GM18508 (cell line): Measurements from ENCODE around the gene TMPRSS12.
"Not testable (repeated sequence)": the region's sequence is repeated elsewhere in the genome, so short reads cannot be mapped to it uniquely, and the experiment has no call there.

ENCODE experiments used
- ATAC-seq: cut with Tn5 transposase; IDR thresholded peaks from one replicate; pipeline ENCODE4 v1.9.1; 2021; ENCODE audit warnings: moderate number of reproducible peaks; ENCODE audit not compliant: insufficient read depth, unreplicated experiment

The TMPRSS12 gene, protein sequence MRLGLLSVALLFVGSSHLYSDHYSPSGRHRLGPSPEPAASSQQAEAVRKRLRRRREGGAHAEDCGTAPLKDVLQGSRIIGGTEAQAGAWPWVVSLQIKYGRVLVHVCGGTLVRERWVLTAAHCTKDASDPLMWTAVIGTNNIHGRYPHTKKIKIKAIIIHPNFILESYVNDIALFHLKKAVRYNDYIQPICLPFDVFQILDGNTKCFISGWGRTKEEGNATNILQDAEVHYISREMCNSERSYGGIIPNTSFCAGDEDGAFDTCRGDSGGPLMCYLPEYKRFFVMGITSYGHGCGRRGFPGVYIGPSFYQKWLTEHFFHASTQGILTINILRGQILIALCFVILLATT

DNA sequence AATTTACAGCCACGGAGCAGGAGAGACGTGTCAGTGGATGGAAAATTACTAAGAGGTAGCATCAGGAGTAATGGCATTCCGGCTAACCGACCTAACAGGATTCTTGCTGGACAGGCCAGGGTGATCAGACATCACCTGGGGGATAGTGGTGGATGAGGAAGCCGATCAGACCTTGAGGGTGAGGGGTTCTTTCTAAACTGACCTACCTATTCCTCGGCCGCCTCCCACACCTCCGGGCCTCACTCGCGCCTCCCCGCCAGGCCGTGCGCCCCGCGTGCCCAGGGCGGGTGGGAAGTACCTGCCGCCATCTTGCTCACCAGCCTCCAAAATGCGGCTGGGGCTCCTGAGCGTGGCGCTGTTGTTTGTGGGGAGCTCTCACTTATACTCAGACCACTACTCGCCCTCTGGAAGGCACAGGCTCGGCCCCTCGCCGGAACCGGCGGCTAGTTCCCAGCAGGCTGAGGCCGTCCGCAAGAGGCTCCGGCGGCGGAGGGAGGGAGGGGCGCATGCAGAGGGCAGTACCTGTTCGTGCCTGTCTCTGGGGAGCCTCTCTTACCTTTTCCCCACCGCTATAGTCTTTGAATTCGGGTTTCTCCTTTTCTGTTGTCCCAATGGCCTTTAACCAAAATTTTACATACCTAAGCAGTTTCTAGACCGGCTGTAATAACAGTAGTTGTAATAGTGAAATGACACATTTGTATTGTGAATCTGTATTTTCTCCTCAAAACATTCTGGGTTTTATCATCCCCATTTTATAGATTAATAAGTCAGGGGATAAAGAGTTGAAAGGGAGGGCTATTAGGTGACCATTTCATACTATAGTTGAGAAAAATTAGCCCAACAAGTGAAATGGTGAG lies at the start of gene TMPRSS12:
Gene TMPRSS12, plus strand, starts transcription at position 290 of the 857 bp plus-strand sequence. Its CDS starts 39 bp downstream, at position 329.
- no peak for ATAC-seq

DNA sequence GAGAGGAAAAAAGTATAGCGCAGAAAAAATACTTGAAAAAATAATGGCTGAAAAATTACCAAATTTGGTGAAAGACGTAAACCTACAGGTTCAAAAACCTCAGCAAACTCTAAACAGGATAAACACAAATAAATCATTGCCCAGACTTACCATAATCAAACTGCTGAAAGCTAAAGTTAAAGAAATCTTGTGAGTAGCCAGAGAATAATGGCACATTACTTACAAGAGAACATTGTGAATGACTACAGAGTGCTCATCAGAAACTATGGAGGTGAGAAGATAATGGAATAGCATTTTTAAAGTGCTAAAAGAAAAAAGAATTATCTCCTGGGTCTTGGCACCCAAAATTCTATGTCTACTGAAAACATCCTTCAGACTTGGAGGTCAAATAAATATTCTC lies 42.8 kb upstream of the TMPRSS12 start:
- ATAC-seq: no peak

DNA sequence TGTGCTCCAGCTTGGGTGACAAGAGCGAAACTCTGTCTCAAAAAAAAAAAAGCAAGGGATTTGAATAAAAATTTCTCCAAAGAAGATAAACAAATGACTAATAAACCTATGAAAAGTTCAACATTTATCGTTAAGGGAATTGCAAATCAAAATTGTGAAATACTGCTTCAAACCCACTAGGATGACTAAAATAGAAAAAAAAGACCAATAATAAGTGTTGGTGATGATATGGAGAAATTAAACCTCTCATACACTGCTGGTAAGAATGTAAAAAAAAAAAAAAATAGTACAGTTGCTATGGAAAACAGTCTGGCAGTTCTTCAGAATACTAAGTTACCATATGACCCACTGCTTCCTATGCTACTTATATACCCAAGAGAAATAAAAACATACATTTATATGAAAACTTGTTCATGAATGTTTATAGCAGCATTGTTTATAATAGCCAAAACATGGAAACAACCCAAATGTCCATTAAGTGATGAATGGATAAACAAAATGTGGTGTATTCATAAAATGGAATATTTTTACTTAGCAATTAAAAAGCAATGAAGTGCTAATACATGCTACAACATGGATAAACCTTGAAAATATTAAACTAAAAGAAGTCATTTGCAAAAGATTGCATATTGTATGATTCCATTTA lies 39.4 kb upstream of the TMPRSS12 start:
- no peak for ATAC-seq

DNA sequence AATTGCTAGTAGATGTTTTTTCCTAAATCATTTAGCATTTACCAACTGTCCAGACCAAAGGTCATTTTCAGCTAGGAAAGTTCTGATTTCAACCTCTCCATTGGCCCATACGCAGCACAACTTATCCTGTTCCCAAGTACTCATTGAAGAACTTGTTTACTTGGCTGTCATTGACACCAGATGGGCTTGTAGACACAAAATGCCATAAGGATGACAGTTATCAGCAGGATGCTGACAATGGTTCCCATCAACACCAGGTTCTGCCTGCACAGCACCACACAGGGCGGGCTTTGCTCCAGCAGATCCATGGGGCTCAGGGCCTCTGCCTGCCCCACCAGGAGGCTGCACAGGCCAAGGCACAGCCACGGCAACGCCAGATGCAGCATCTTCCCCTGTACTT lies 36.5 kb upstream of the TMPRSS12 start:
- ATAC-seq: no peak

DNA sequence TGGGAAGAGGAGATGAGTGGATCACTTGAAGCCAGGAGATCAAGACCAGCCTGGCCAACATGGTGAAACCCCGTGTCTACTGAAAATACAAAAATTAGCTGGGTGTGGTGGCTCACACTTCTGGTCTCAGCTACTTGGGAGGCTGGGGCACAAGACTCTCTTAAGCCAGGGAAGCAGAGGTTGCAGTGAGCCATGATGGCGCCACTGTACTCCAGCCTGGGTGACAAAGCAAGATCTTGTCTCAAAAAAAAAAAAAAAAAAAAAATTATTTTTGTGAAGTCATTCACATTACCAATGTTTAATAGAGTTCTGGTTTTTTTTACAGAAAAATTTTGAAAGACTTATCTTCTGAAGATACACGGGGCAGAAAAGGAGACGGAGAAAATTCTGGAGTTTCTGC lies 33.6 kb upstream of the TMPRSS12 start:
- ATAC-seq: not testable (repeated sequence)

DNA sequence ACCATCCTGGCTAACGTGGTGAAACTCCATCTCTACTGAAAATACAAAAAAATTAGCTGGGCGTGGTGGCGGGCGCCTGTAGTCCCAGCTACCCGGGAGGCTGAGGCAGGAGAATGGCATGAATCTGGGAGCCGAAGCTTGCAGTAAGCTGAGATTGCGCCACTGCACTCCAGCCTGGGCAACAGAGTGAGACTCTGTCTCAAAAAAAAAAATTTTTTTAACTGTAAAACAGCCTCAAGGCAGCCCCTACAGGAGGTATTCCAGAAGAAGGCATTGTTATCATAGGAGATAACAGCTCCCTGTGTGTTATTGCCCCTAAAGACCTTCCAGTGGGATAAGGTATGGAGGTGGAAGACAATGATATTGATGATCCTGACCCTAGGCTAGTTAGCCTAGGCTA lies 27.8 kb upstream of the TMPRSS12 start:
- not testable (repeated sequence) for ATAC-seq

DNA sequence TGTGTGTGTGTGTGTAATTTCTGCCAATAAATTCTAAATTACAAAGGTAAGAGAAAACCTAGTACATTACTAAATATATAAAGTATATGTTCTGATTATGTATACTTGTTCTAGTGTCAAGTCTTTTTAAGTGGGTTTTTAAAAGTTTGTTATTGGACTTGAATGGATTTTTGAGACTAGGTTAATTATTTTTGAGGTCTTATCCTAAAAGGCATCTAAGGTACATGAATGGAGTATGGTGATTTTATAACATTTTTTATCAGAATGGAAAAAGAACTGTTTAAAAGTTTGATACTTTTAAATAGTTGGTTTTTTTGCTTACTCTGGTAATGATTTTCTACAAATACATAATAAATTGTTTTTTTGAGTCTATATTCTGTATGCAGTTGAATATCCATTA lies 22.5 kb upstream of the TMPRSS12 start:
- ATAC-seq: no peak

DNA sequence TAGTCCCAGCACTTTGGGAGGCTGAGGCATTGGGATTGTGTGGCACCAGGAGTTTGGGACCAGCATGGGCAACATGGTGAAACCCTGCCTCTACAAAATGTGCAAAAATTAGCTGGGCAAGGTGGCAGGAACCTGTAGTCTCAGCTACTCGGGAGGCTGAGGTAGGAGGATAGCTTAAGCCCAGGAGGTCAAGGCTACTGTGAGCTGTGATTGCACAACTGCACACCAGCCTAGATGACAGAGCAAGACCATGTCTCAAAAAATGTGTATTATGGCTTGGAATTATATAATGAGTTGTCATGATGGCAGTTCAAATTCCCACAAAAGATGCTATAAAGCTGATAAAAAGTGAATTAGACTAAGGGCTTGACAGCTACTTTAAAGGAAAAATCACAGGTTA lies 20.6 kb upstream of the TMPRSS12 start:
- no peak for ATAC-seq

DNA sequence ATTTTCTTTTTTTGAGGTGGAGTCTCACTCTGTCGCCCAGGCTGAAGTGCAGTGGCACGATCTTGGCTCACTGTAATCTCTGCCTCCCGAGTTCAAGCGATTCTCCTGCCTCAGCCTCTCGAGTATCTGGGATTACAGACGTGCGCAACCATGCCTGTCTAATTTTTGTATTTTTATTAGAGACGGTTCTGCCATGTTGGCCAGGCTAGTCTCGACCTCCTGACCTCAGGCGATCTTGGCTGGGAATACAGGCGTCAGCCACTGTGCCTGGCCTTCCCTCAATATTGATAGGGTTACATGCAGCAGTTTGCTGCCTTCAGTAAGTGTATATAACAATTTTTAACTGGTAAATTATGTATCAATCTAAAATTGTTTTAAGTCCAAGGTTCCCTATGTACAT lies 19.0 kb upstream of the TMPRSS12 start:
- ATAC-seq: not testable (repeated sequence)

DNA sequence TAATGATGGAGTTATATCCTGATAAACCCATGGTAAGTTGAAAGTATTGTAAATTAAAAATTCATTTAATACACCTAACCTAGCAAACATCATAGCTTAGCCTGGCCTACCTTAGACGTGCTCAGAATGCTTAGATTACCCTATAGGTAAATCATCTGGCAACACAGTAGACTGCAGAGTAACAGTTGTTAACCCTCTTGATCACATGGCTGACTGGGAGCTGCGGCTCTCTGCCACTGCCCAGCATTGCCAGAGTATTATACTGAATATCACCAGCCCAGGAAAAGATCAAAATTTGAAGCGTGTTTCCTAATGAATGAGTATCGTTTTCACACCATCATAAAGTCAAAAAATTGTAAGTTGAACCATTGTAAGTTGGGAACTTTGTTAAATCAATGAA lies 17.8 kb upstream of the TMPRSS12 start:
- ATAC-seq: no peak

DNA sequence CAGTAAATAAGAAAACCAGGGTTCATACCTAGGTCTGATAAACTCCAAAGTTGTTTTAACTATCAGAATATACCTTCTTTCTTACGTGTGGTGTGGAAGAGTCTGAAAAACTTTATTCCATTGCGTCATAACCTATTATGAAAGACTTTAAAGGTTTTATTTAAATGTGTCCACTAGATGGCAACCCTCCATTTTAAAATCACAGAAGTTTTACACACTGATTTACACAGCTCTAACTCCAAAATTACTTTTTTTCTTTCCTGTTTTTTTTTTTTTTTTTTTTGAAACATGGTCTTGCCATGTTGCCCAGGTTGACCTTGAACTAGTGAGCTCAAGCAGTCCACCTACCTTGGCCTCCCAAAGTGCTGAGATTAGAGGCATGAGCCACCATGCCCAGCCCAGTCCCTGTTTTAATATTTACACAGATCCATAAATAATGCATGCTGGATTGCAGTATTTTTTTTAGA lies 17.3 kb upstream of the TMPRSS12 start:
- no peak for ATAC-seq

DNA sequence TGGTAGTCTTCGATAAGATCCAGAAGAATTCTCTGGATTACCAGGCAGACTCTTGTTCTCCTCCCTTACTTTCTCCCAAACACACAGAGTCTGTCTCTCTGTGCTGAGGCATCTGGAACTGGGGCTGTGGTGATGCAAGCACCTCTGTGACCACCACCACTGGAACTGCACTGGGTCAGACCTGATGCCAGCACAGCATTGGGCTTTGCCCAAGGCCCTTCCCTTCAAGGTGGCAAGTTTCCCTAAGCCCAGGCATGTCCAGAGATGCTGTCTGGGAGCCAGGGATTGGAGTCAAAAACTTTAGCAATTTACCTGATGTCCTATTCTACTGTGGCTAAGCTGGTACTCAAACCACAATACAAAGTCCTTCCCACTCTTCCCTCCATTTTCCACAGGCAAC lies 14.6 kb upstream of the TMPRSS12 start:
- no peak for ATAC-seq

DNA sequence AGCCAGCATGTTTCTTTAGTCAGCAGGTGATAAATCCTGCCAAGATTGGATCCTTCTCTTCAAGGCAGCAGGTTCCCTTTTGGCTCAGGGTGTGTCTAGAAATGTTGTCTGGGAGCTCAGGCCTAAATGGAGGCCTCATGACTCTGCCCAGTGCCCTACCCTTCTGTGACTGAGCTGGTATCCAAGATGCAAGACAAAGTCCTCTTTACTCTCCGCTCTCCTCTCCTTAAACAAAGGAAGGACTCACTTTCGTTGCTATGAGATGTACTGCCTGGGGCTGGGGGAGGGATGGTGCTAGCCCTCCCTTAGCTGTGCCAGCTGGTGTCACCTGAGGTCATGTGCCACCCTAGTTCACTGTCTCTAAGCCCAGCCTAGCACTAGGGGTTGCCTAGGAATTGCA lies 13.8 kb upstream of the TMPRSS12 start:
- no peak for ATAC-seq

DNA sequence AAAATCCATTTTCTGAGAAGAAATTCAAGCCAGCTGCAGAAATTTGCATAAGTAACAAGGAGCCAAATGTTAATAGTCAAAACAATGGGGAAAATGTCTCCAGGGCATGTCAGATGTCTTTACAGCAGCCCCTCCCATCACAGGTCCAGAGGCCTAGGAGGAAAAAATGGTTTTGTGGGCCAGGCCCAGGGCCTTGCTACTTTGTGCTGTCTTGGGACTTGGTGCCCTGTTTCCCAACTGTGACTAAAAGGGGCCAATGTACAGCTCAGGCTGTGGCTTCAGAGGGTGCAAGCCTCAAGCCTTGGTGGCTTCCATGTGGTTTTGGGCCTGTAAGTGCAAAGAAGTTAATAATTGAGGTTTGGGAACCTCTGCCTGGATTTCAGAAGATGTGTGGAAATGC lies 8.9 kb upstream of the TMPRSS12 start:
- not testable (repeated sequence) for ATAC-seq

DNA sequence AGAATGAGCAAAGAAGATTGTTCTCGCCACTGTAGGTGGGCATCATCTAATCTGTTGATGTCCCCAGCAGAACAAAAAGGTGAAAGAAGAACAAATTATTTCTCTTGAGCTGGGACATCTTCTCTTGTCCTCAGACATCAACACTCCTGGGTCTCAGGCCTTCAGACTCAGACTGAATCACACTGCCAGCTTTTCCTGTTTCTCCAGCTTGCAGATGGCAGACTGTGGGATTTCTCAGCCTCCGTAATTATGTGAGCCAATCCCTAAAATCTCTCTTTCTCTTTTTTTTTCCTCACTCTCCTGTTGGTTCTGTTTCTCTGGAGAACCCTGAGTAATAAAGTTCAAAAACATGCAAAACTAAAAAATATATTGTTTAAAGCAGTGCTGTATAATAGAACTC lies 3.7 kb upstream of the TMPRSS12 start:
- ATAC-seq: no peak

DNA sequence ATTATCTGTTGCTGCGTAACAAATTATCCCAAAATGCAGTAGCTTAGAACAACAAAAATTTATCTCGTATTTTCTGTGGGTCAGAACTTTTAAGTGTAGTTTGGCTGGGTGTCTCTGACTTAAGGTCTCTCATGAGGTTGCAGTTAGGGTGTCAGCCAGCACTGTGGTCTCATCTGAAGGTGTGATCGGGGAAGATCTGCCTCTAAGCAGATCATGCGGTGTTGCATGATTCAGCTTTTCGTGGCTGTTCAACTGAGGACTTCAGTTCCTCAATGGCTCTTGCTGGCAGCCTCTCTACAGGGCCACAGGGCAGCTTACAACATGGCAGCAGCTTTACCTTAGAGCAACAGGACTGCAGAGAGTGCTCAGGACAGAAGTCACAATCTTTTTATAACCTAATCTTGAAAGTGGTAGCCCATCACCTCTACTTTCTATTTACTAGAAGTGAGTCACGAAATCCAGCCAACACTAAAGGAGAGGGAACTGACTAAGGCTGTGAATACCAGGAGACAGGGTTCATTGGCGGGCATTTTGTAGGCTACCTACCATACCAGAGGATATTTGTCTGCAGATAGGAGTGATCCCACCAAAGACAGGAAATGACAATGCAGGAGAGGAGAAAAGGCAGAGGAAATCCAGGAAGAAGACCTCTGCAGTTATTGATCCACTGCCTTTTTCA lies 1.8 kb upstream of the TMPRSS12 start:
- no peak for ATAC-seq

DNA sequence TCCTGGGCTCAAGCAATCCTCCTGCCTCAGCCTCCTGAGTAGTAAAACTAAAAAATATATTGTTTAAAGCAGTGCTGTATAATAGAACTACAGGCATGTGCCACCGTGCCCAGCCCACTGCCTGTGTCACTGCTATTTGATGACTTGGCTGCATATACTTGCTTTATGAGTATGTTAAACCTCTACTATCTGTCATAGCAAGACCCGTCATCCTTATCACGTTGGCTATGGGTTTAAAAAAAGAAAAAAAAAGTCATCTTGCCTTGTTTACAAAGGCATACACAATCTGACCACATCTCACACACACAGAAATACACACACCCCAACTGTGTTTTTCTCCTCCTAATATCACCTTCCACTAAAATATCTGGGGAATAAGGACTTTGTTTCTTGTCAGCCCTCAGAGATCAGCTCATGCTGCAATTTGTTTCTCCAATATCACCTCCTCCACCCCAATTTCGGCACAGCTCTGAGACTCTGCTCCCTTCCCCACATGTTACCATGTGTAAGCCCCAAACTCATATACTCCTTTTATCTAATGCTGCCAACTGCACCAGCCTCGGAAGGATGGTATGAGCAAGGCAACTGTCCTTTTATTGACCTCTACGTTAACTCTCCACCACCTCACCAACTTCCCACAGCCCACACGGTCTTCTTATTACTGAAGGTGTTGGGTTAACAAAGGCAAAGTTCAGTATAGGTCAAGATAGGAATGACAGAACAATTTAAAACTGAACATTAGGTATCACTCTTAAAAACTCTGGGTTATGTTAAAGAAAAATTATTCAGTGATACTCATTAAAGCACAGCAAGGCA lies 802 bp upstream of the TMPRSS12 start:
- ATAC-seq: no peak

DNA sequence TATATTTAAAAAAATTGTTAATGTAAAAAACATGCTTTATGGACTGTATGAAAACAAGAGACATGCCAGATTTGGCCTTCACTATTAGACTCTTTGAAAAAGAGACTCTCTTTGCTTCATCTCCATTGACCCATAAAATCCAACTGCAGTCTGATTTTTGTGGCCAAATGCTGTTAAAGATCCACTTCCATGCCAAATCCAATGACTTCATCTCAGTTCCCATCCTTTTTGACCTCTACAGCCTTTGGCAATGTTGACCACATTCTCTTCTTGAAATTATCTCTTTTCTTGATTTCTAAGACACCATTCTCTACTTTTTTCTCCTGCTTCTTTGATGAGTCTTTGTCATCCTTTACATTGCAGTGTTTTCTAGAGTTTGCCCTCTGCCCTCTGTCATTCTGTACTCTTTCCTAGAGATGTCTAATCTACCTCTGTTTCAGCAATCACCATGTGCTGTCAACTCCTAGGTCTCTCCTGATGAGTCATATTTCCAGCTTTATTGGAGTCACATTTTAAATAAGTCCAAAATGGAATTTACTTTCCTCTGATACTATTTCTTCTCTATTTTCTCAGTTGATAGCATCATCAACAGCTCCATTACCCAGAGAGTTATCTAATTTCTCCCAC lies 2.4 kb downstream of the TMPRSS12 start:
- no peak for ATAC-seq

DNA sequence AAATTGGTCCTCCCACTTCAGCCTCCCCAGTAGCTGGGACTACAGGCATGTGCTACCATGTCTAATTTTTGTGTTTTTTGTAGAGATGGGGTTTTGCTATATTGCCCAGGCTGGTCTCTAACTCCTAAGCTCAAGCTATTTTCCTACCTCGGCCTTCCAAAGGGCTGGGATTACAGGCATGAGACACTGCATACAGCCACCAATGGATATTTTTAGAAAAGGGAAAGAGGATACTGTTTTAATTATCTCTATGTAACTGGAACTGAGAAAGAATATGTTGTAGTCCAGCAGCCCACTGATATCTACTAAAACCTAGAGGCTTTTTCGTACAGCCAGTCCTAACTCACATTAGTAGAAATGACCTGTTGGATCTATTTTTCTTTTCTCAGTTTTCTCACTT lies 6.2 kb downstream of the TMPRSS12 start:
- ATAC-seq: no peak
